H1 (cell line): ENCODE measurements around the gene NPR2. TPM values are rescaled to one million over a fixed set of nuclear protein-coding genes. Genes with fewer than 3 reads are reported as not detected.

Source experiments
- ASH2L ChIP-seq: fragments of 200-600, 300-600 bp; sonication (generic); IDR thresholded peaks from one replicate; pipeline ENCODE4 v1.7.1; 2017; ENCODE audit warnings: low read length
- NANOG ChIP-seq: IDR thresholded peaks from 2 replicates; pipeline ENCODE4 v1.6.1; 2011; ENCODE audit warnings: low read length, low read depth, mild to moderate bottlenecking, inconsistent platforms; ENCODE audit not compliant: insufficient read depth, poor library complexity, severe bottlenecking
- POLR2A ChIP-seq, 2 experiments: IDR thresholded peaks; 1 replicate in 1 of 2; 2 replicates in 1 of 2; pipeline ENCODE4 v1.6.1; 2011; ENCODE audit warnings: low read depth in 2 of 2, low read length in 2 of 2, mild to moderate bottlenecking in 2 of 2; ENCODE audit errors: control extremely low read depth in 1 of 2
- SAP30 ChIP-seq: fragments of 300-600 bp; sonication (generic); IDR thresholded peaks from 2 replicates; pipeline ENCODE4 v1.7.1; 2012; ENCODE audit warnings: low read length, moderate library complexity, mild to moderate bottlenecking, inconsistent platforms; ENCODE audit not compliant: insufficient read depth, insufficient replicate concordance
- SIRT6 ChIP-seq: IDR thresholded peaks from one replicate; pipeline ENCODE4 v1.7.1; 2012; ENCODE audit warnings: low read length, inconsistent platforms
- SP4 ChIP-seq: IDR thresholded peaks from 2 replicates; pipeline ENCODE4 v1.6.1; 2012; ENCODE audit warnings: low read length, inconsistent platforms
- SUZ12 ChIP-seq: fragments of 200-600 bp; sonication (generic); IDR thresholded peaks from 2 replicates; pipeline ENCODE4 v1.6.1; 2012; ENCODE audit warnings: mild to moderate bottlenecking, inconsistent platforms, low read length, moderate library complexity, mixed read lengths
- TBP ChIP-seq: IDR thresholded peaks from 2 replicates; pipeline ENCODE4 v1.6.1; 2011; ENCODE audit warnings: low read depth, low read length, improper control_type of control experiment
- USF2 ChIP-seq: IDR thresholded peaks from 2 replicates; pipeline ENCODE4 v1.6.1; 2011; ENCODE audit warnings: low read length, improper control_type of control experiment
- polyA plus RNA-seq, 7 experiments: library from polyadenylated mRNA; depleted of rRNA in 3 of 7; stranded (reverse) in 5 of 7; unstranded in 2 of 7; fragments of >200 nt in 5 of 7; fragments of 200-250 nt in 2 of 7; gene quantifications; 1 replicate in 5 of 7; 2 replicates in 1 of 7; 4 replicates in 1 of 7; pipeline versions ENCODE4 v1.2.1 to v1.2.3, GENCODE V29; 2011 to 2013; ENCODE audit warnings: missing spikeins in 2 of 7, mixed read lengths in 2 of 7
- total RNA-seq: library from RNA; stranded (reverse); fragmentation: NEBNext Ultra II Directional; extraction: Animal tissue kit (Norgen Biotek cat#: 25700); gene quantifications from 2 replicates; pipeline ENCODE4 v1.2.1, GENCODE V29; 2021

The NPR2 gene
- total and polyA plus RNA-seq, 2 of the 8 experiments (the other 6 are each of a cell fraction or from before 2014, with no cell fraction given) = 11.0 to 17.0 TPM

- TF ChIP-seq USF2 = no peak
- no peak for TF ChIP-seq SP4
- no peak for TF ChIP-seq ASH2L
- TF ChIP-seq SUZ12 = no peak
- no peak for TF ChIP-seq NANOG
- no peak for TF ChIP-seq POLR2A (IDR thresholded peaks at IDR 0.05; ENCODE audit: control extremely low read depth in 1 of 2, low read depth in 2 of 2, low read length in 2 of 2)
- TF ChIP-seq SAP30 = no peak
- no peak for TF ChIP-seq SIRT6
- TF ChIP-seq TBP = no peak
Observed at GRCh38 chr9:35760651-35761050, 30.7 kb upstream of the NPR2 start (continued).
